GM19452 (cell line): Measurements from ENCODE around the gene MAML1.
A peak's percentile ranks its signal among the peaks of the same experiment; 100 is the strongest.

Experiments
- ATAC-seq: cut with Tn5 transposase; IDR thresholded peaks from one replicate; pipeline ENCODE4 v1.9.1; 2021; ENCODE audit not compliant: unreplicated experiment

The MAML1 gene

DNA sequence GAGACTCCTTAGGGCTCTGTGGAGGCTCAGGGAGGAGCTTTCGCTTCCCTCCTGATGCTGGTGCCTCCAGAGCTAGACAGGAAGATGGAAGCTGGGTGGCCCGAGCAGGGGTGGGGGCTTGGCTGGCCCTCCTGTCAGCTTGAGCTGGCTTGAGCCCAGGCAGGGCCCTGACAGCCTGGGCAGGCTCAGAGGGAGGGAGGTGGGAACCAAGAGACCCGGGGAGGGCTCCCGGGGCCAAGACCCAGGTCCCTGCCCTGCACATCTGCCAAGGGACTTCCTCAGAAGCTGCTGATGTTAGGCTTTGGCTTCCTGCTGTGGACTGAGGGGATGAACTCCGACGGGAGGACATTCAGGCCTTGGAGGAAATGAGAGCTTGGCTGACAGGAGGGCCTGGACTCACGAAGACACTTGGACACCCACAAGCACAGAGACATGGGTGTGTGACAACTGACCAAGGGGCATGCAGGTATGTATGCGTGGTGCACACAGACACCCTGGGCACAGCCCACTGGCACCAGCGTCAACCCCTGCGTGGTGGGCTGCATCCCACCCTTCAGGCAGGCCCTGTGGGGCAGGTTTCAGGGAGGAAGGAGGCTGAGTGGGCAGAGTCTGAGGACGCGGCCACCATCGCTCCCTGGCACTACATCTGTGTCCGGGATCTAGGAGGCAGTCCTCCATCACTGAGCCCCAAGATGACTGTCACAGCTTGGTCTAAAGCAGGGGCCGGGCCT is 59.4 kb downstream of the MAML1 start:
- no peak for ATAC-seq

DNA sequence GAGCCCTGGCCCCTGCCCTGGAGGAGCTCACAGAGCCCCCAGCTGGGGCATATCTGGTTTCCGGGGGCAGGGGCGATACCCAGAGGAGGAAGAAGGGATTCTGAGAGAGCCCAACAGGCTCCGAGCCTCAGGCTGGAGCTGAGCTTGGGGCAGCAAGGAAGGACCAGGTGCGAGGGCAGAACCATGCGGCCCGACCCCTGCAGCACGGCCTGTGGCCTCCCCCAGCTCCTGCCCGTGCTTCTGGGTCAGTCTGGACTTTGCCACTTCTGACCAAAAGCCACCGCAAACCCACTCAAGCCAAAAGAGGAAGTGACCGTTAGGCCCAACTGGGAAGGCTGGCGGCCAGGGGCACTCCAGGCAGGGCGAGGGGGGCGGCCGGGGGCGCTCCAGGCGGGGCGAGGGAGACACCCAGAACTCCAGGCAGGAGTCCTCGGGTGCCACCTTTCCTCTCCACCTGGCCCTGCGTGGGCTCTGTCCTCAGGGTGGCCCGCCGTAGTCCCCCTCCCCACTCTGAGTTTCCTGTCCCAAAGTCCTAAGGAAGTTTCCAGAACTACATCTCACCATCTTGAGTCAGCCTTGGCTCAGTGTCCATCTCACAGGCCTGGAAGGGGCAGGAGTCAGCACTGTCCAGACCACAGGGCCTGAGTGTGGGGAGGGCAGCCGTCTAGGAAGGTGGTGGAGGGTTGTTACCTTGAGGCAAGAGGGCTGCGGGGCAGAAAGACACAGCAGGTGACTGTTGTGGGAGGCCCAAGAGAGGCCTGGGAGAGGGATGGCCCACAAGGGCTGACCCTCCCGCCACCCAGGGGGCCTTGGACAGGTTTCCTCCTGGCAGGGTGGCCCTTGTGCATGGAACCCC is 60.2 kb downstream of the MAML1 start:
- no peak for ATAC-seq

DNA sequence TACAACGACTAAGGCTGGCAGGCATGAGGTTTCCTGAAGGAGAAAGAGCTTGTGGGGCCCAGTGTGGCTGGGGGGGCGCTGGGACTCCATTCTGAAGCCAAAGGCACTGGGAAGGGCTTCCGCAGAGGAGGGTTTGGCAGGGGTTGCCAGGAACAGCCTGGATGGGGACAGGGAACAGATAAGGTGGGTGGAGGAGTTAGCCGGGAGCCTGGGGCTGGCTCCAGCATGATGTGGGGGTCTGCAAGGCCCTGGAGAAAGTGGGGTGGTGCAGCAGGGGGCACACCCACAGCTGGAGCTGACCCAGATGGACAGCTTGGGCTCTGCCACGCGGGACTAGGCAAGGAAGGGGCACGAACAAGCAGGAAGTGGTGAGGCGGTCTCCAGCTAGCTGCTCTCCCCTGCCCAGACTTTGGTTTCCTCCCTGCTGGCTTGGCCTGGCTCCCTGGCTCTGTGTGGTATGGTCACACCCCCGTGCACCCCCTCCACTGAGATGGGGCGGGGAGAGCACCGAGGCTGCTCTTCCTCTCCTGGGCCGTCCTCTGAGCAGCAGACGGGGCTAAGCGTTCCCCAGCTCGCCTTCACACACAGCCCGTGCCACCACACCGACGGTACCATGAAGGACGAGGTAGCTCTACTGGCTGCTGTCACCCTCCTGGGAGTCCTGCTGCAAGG is 61.0 kb downstream of the MAML1 start, which contains the start of gene LTC4S:
LTC4S (plus strand) TSS at position 519 of the 672 bp plus-strand sequence; CDS start at position 614, 95 bp downstream.
- no peak for ATAC-seq

DNA sequence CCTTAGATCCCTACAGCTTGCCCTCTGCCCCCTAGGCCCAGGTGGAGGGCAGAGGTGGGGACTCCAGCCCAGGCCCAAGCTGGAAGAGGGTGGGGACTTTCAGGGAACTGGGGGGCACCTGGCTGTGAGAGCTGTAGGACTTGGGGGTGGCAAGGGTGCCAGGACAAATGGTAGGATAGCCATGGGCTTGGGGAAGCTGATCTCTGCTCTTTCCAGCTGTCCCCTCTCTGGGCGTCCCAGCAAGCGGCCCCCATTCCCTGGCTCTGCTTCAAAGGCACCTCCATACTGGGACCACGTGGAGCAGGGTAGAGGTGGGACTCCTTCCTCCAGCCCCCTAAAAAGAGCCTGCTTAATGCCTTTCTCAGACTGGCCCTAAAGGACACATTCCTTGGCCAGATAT is 61.5 kb downstream of the MAML1 start:
- ATAC-seq: no peak

DNA sequence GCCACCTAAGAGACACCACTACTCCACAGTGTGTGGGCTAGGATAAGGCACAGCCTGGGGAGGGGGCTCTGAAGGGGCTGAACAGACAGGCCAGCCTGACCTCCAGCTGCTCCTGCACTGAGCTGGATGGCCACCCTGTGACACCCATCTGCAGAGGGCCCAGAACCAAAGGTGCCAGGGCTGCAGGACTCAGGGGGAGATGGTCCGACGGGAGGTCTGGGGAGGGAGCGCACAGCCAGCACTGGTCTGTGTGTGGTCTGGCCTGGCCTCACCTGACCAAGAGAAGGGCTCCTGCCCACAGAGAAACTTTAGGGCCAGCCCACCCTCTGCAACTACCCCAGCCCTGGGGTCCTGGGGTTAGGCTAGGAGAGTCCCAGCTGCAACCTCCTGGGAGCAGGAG is 62.0 kb downstream of the MAML1 start:
- no peak for ATAC-seq

GRCh38 chr5:179795049-179795862 is 62.6 kb downstream of the MAML1 start:
- ATAC-seq: peak; percentile 3

- peak; percentile 80 for ATAC-seq
Observed at GRCh38 chr5:179795863-179796833, 63.5 kb downstream of the MAML1 start.

- ATAC-seq: no peak
Observed at GRCh38 chr5:179796877-179797608, 64.4 kb downstream of the MAML1 start.

DNA sequence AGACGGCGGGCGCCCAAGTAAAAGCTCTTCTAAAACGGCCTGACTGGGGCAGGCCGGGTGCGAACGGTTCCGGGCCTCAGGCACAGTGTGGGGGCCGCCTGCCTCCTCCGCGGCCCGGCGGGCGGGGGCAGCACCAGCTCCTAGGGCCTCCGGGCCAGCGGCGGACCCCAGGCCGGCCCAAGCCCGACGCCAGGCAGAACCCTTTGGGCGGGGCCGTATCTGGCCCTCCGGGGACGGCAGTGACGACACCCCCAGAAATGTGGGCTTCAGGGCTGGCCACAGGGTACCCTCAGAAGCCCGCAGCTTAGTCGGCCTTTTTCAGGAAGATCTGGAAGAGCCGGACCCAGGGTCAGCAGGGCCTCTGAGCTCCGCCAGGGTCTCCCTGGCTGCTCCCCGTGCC is 65.1 kb downstream of the MAML1 start:
- ATAC-seq: no peak

DNA sequence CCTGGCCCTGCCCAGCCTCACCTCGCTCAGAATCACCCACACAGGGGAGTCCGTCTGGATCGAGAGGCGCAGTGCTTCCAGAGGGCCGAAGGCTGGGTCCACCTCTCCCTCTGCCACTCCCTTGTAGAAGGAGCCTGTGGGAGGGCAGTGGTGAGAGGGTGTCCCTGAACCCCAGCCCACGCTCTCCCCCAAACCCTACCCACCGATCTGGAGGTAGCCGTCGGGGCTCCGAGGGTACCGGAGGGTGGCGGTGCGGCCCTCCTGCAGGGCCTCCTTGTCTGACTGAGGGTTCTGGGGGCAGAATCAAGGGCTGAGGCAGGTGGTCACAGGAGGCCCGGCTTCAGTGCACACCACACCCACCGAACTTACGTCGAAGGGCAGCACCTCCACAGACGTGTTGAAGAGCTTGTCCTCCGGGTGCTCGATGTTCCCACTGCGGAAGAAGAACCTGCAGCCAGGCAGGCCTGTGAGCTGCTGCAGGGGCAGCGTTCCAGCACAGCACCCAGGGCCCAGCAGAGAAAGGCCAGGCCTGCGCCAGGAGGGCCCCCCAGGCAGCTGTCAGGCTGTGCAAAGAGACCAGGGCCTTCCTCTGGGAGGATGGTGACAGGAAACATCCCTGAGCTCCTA is 65.6 kb downstream of the MAML1 start:
- no peak for ATAC-seq

DNA sequence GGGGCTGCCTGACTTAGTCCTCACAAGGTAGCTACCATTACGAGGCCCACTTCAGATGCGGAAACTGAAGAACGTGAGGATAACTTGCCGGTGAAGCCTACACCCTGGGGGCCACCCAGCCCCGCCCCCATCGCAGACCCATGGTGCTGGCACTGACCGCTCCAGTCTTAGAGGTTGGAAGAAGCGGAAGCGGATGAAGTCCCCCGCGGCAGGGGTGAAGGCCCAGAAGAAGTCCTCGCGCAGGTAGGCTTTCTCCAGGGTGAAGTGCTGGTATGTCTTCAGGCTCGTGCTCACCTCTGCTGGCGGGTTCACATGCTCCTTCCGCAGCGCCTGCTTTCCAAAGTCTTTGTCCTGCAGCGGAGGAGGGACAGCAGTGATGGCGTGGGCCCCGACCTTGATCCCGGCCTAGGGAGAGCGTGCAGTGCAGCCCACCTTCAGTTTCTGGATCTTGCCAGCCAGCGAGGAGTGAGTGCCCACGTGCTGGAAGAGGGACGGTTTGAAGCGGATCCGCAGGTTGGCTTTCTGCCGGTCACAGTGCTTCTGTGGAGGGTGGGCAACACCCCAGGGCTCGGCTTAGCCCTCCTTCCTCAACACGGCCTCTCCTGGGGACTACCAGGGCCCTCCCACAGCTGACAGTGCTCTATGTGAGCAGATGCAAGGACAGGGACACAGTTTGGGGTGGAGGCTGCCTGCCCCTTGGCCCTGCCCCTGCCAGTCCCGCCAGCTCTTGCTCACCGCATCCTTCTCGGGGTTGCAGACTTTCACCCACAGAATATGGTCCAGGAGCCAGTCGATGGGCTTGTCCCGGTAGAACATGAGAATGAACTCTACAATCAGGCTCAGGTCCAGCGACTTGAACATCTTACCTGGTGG is 66.4 kb downstream of the MAML1 start:
- no peak for ATAC-seq

GRCh38 chr5:179799644-179799973 is 67.0 kb downstream of the MAML1 start:
- no peak for ATAC-seq

DNA sequence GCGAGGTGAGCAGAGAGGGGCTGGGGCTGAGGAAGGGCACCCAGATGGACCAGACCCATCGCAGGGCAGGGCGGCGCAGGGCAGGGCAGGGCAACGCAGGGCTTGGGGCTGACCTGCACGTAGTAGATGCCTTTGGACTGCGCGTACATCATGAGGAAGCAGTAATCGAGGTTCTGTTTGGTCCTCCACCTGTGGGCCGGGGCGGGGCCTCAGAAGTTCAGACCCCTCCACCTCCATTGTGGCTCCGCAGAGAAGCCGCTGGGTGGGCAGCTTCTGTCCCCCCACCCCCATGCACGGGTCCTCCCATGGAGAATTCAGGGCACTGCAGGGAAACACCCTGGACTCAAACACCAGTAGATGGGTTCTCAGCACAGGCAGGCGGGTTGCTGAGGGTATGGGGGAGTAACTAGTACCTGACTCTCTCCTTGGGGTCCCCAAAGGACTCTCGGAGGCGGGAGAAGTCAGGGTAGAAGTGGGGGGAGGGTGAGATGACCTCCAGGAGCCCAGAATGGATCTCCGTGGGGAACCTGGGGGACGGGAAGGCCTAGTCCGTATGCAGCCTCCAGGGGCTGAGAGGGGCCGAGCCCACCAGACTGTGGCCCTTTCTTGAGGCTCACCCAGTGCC is 67.6 kb downstream of the MAML1 start:
- ATAC-seq: no peak

DNA sequence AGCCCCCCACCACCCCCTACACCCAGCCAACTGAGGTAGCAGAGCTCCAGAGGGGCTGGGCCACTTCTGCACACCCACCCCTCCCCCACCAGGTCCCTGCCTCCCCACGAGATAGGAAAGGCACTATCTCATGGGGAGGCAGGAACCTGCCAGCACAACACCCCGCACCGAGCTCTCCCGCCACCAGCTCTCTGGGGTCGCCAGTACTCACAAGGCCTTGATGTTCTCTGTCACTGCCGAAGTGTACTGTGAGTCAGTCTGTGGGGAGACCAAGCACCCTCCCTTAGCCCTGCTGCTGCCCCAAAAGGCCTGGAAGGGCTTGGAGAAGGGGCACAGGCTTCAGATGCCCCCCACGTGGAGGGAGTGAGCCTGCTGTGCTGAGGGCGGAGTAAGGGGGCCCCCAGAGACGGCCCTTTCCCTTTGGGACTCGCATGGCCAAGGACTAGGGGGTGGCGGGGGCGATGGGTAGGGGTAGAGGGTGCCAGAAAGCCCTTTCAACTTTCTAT is 68.1 kb downstream of the MAML1 start:
- ATAC-seq: no peak

- peak; percentile 35 for ATAC-seq
Observed at GRCh38 chr5:179801304-179802206, 68.9 kb downstream of the MAML1 start.
